ENCODE results near the gene AMPD3. TPM values are rescaled to one million over a fixed set of nuclear protein-coding genes. Genes with fewer than 3 reads are reported as not detected.
A peak's percentile ranks its signal among the peaks of the same experiment; 100 is the strongest.

AMPD3 gene
- total and polyA plus RNA-seq, 2 of the 13 experiments (the other 11 are each of a cell fraction or from before 2014, with no cell fraction given) = 0.33 to 2.3 TPM

DNA sequence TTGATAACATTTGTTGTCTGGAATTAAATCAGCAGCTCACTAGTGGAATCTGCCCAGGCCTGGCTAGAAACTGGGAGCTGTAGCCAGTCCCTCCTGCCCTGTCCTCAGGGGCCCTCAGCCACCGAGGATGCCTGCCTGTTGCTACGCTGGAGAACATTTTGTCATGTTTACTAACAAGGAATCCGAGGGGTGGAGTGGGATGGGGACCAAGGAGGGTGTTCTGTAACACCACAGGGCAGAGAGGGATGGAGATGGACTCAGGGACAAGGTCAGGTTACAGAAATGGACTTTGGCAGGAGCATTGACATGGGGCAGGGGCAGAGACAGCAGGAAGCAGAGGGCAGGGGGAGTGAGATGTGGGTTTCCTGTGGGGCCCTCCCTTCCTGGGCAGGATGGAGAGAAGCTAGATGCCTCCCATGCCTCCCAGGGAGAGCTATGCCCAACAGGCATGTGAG, 45.8 kb upstream of the AMPD3 start (continued):
- TF ChIP-seq ZNF674 (CRISPR knock-in tag; IDR thresholded peaks at IDR 0.05; ENCODE audit: low read depth) (no peak), ZNF101 (CRISPR knock-in tag; IDR thresholded peaks at IDR 0.05; ENCODE audit: borderline replicate concordance, low read depth) (no peak), ATM (IDR thresholded peaks at IDR 0.05; ENCODE audit: borderline replicate concordance) (no peak), PRDM4 (CRISPR knock-in tag; IDR thresholded peaks at IDR 0.05; ENCODE audit: borderline replicate concordance) (no peak), ZNF256 (CRISPR knock-in tag; conservative IDR thresholded peaks at IDR 0.05) (no peak), RELA (CRISPR knock-in tag; IDR thresholded peaks at IDR 0.05) (no peak), ZNF7 (CRISPR knock-in tag; IDR thresholded peaks at IDR 0.05) (no peak), CEBPG (CRISPR knock-in tag; IDR thresholded peaks at IDR 0.05) (no peak), TBX3 (IDR thresholded peaks at IDR 0.05; ENCODE audit: borderline replicate concordance) (no peak), HDAC6 (IDR thresholded peaks at IDR 0.05; ENCODE audit: low read depth, low read length) (no peak), FOSL1 (CRISPR knock-in tag; IDR thresholded peaks at IDR 0.05; ENCODE audit: borderline replicate concordance) (no peak), CBFB (CRISPR knock-in tag; IDR thresholded peaks at IDR 0.05) (no peak), RARA (CRISPR knock-in tag; IDR thresholded peaks at IDR 0.05) (peak; percentile 59), PBX2 (CRISPR knock-in tag; IDR thresholded peaks at IDR 0.05) (no peak), RXRB (CRISPR knock-in tag; IDR thresholded peaks at IDR 0.05; ENCODE audit: borderline replicate concordance) (no peak), ZNF737 (CRISPR knock-in tag; IDR thresholded peaks at IDR 0.05; ENCODE audit: borderline replicate concordance) (no peak), POLR2AphosphoS2 (IDR thresholded peaks at IDR 0.05; ENCODE audit: low read depth, low read length) (no peak)
- TF ChIP-seq, protein P1, sequence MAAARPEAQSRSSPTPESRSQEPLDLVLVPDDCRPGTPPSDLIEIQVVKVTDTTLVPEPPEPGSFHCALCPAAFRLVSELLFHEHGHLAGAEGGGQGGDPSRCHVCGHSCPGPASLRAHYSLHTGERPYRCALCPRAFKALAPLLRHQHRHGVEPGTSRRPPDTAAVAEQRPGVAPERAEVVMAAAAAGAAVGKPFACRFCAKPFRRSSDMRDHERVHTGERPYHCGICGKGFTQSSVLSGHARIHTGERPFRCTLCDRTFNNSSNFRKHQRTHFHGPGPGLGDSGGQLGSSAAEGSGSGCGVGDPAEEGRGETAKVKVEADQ (CRISPR knock-in tag; IDR thresholded peaks at IDR 0.05; ENCODE audit: borderline replicate concordance) = no peak
- TF ChIP-seq, protein P2, sequence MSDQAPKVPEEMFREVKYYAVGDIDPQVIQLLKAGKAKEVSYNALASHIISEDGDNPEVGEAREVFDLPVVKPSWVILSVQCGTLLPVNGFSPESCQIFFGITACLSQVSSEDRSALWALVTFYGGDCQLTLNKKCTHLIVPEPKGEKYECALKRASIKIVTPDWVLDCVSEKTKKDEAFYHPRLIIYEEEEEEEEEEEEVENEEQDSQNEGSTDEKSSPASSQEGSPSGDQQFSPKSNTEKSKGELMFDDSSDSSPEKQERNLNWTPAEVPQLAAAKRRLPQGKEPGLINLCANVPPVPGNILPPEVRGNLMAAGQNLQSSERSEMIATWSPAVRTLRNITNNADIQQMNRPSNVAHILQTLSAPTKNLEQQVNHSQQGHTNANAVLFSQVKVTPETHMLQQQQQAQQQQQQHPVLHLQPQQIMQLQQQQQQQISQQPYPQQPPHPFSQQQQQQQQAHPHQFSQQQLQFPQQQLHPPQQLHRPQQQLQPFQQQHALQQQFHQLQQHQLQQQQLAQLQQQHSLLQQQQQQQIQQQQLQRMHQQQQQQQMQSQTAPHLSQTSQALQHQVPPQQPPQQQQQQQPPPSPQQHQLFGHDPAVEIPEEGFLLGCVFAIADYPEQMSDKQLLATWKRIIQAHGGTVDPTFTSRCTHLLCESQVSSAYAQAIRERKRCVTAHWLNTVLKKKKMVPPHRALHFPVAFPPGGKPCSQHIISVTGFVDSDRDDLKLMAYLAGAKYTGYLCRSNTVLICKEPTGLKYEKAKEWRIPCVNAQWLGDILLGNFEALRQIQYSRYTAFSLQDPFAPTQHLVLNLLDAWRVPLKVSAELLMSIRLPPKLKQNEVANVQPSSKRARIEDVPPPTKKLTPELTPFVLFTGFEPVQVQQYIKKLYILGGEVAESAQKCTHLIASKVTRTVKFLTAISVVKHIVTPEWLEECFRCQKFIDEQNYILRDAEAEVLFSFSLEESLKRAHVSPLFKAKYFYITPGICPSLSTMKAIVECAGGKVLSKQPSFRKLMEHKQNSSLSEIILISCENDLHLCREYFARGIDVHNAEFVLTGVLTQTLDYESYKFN (CRISPR knock-in tag; conservative IDR thresholded peaks at IDR 0.05) = peak; percentile 20; the same call in 1 of the 2 replicates
- TF ChIP-seq, protein P3, sequence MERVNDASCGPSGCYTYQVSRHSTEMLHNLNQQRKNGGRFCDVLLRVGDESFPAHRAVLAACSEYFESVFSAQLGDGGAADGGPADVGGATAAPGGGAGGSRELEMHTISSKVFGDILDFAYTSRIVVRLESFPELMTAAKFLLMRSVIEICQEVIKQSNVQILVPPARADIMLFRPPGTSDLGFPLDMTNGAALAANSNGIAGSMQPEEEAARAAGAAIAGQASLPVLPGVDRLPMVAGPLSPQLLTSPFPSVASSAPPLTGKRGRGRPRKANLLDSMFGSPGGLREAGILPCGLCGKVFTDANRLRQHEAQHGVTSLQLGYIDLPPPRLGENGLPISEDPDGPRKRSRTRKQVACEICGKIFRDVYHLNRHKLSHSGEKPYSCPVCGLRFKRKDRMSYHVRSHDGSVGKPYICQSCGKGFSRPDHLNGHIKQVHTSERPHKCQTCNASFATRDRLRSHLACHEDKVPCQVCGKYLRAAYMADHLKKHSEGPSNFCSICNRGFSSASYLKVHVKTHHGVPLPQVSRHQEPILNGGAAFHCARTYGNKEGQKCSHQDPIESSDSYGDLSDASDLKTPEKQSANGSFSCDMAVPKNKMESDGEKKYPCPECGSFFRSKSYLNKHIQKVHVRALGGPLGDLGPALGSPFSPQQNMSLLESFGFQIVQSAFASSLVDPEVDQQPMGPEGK (CRISPR knock-in tag; IDR thresholded peaks at IDR 0.05) = no peak
- TF ChIP-seq, protein P4, sequence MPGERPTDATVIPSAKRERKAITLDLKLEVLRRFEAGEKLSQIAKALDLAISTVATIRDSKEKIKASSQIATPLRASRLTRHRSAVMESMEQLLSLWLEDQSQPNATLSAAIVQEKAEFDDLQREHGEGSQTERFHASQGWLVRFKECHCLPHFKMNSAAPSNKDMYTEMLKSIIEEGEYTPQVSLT (CRISPR knock-in tag; IDR thresholded peaks at IDR 0.05; ENCODE audit: borderline replicate concordance, low read depth) = no peak

Data from HepG2 (cell line).